Activated CD8-positive, alpha-beta memory T cell treated with anti-CD3 and anti-CD28 coated beads, Interleukin-2, amount 50 U/mL, for 24 hours (primary cell): ENCODE measurements around the gene FMN1.

Experiments used
- DNase-seq: peaks from one replicate; pipeline ENCODE4 v3.0.0-alpha.2; 2020; ENCODE audit errors: extremely low read depth

FMN1 gene

DNA sequence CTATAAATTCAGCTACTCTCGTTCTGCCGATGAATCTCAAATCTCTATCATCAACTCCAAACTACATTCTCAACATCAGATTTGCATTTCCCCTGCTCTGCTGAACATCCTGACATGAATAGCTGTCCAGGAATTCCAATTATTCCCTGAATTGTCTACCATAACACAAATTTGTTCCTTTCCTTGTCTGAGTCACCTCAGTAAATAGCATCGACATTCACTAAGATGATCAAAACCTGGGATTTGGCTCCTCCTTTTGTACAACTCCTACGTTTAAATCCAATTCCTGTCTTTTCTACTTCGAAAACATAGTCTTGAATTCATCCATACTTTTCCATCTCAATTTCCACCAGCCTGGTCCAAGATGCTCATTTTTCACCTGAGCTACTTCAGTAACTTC is 369.7 kb downstream of the FMN1 start:
- no peak for DNase-seq

DNA sequence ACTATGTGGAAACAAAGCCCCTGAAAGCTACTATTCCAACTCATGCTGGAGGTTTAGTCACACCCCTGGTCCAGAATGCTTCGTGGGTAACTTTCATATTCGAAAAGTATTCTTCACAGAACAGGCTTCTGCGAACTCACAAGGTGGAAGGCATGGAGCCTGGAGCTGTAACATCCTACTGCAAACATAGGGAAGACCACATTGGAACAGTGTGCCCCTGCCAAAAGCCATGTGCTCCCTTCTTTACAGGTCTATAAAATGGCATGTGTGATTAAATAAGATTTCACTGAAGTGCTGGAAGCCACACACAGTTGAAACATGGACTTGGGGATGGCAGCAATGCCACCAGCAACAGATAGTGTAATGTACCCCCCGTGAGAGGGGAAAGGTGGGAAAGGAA is 370.8 kb downstream of the FMN1 start:
- DNase-seq, result no peak

DNA sequence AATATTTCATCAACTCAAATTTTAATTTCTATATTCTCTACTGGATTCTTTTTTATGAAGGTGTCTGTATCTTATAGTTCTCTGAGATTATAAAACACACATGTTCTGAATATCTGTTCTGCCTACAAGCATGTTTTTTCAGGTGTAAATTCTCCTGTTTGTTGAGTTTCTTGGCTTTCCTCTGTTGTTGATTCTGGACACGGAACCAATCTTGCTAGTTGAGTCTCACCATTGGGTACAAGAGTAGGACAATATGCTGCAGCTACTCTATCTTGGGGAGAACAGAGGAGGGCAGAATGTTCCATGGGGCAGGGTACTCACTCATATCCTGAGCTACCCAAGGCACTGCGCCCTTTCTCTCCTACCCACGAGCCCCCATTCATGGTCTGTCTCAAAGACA is 371.8 kb downstream of the FMN1 start:
- DNase-seq, result no peak

DNA sequence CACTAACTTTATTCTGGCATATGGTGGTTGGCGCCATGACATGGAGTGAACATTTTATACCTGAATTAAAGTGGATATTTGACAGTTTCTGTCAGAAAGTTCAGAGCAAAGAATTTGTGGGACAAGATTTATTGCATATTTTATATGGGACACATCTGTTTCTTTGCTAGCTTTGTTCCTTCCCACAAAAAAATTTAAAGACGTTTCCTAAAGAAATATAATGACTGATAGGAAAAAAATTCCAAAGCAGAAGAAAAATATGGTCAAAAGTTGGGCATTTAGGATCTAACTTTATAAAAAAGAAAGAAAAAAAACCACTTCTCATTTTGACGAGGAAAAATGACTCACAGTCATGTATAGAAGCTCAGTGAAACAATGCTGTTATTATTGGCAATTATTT is 375.1 kb downstream of the FMN1 start:
- no peak for DNase-seq

DNA sequence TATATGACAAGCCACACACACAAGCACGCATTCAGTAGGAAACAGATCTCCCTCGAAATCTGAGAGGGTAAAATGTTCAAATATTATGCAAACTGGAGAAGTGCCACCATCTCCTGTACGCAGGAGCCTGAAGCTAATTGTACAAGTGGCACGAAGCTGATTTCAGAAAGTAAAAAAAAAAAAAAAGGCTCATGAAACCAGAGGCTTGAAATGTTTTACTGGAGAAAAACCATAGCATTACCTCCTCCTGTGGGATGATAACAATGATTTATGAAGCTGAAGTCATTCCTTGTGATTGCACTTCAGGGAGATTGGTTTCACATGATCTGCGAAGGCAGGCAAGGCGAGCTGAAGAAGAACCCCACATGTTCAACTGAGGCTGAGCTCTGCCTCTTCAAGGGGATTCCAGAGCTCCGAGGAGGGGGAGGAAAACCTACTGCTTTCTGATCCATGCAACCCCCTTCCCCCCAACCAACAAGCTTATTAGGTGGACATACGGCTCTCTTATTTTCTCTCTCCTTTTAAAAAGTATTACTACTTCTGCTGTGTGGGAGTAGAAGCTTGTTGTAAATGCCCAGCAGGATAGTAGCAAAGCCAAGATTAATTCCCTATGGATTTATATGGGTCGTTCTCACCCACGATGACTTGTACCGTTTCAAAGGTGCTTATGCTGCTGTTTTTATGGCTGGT is 375.6 kb downstream of the FMN1 start:
- DNase-seq, result no peak

DNA sequence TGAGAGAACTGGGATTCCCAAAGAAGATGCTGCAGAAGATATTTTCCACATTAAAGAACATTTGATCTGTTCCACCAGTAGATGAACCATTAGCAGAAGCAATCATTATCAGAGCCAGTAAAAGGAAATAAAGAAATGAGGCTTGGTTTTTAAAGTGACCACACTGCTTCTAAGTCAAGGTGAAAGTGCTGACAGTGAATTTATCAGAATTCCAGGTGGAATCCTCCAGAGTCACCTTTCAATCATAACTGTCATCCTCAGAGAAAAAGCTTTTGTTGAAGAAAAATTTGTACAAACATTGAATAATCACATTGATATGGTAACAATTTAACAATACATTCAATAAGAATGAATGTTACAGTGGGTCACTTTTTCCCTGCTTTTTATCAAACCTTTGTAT is 376.9 kb downstream of the FMN1 start:
- no peak for DNase-seq

DNA sequence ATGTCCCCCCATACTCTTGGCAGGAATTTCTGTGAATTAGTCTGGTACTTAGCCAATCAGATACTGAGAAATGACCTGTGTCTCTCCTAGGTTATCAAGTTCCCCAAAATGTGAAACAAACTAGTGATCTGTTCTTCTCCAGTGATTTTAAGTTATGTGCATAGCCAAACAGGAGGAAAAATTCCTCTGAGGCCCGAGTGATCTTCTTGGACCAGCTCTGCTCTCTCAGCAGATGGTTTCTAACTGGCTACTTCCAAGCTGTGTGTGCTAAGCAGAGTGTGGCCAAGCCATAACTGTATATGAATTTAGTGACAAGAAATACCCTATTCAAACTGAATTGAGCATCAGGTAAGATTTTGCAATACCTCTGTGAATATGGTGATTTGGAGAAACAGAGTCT is 387.2 kb downstream of the FMN1 start:
- no peak for DNase-seq

DNA sequence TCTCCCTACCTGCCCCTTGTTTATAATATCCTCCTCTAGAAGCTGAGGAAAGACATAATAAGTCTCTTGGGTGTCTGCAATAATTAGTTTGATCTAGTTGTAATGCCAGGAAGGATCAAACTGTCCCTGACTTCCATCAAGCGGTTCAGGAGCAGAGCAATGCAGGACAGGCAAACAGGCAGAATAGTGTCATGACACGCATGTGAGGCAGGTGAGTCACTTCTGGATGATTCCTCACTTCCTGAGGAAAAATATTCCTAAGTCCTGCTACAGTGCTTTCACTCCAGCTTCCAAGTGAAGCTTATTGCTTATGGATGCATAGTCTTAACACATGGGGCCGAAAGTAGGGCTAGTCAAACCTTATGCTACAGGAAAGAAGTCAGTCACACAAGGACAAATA is 390.9 kb downstream of the FMN1 start:
- DNase-seq, result no peak

DNA sequence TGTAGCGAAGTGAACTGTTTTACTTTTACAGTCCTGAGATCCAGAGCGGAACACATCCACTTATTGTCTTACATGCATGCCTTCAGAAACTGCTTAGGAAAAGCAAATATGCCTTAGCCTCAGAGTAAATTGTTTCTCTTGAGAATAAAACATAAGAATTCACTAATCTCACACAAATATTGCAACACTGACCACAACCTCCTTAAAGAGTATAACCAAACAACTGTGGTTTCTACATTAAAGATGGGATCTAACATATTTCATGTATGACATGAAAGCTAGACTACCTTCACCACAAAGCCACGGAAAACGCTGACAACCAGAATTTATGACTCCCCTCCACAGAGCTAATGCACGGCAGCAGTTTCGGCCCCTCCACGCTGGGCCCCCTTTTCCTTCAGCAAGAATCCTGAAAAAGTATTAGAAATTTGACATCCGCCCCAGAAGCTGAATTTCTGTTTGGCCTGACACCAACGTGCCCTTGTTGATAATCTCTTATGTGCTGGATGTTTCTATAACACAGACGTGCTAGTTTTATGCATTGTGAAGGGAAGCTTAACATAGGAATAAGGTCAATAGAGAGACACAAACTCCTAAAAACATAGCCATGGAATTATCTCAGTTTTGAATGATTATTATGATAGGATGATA is 392.1 kb downstream of the FMN1 start:
- no peak for DNase-seq

DNA sequence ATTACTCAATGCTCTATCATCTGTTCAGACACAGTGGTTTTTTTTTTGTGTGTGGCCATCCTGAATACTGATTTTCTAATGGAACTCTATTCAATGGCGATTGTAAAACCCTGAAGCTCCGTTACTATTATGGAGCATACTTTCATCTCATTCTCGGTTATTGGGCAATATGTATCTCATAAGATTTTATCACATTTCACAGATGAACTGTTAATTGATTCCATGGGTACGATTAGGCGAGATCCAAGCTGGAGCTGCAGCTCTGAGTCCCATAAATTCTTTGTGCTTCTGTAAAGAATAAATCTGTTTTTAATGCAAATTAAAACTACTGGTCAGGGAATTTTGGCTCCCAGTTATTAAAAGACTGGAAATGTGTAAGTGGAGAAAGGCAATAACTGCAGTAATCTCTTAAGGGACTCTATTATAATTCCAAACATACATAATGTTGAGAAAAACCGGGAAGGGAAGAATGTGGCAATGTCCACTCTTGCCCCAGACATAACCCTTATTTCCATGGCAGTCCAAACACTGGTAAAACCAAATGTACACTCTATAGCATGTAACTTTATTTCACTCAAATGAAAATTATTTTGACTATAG is 394.5 kb downstream of the FMN1 start:
- DNase-seq, result no peak

DNA sequence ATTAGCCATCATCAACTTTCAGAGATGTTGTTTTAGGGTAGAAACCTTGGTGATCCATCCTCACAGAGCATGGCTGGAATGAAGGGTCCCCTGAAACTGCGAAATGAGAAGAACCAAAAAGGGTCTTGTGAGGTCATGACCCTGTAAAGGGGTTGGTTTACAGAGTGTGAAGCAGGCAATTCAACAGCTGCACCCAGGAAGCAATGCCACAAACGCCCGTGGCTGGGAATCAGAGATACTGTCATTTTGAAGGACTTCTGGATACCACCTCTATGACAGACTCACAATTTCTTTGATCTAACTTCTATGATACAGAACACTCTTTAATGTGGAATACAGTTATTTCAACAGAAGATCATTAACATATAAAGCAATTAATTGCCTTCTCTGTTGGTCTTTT is 397.7 kb downstream of the FMN1 start:
- no peak for DNase-seq

DNA sequence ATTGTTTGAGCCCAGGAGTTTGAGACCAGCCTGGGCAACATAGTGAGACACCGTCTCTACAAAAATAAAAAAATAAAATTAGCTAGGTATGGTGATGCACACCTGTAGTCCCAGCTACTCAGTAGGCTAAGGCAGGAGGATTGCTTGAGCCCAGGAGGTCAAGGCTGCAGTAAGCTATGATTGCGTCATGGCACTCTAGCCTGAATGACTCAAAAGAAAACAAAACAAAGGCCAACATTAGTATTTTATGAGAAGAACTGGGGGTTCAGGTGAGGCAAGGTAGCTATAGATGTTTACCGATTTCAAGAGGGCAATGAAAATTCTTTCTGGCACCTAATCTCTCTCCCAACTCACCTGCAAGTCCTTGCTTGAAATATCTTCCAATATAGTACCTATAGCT is 399.5 kb downstream of the FMN1 start:
- DNase-seq, result no peak

DNA sequence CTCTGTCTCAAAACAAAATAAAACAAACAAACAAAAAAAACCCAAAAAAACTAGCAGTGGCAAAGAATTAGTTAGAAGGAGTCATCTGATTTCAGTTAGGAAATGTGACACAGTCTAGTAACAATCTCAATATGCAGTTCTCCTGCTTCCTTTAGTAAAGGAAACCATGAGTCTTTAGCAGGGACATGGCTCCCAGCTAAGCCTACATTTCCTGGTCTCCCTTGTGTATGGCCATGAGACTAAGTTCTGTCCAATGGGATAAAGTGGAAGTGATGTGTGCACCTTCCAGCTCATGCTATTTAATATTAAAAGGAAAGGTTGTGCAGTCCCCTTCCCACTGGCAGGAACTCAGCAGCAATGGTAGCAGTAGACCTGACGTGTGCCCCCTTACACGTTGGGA is 402.1 kb downstream of the FMN1 start:
- no peak for DNase-seq

DNA sequence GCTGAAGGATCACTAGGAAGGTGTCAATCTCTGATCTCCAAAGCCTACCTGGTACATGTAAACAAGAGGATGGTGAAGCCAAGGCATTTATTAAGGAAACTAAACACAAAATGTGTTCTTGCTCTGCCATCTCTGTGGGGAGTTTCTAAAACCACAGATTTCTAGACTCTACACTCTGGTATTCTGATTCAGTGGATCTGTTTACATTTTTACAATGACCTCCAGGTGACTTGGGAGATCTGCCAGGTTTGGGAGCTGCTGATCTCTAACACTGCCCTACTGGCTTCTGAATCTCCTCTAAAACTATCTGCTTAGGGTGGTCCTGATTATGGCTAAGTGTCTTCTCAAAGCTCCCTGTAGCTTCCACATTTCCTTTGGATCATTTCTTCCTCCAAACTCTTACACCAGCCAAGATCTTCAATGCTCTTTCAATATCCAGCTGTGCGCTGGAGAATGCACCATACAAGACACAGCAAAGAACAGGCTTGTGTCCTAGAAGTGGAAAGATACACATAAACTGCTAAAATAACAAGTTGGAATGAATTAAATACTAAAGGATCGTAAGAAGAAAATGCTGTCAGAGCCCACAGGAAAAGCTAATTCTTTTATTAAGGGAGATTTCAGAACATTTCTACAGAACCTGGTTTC is 404.0 kb downstream of the FMN1 start:
- no peak for DNase-seq

DNA sequence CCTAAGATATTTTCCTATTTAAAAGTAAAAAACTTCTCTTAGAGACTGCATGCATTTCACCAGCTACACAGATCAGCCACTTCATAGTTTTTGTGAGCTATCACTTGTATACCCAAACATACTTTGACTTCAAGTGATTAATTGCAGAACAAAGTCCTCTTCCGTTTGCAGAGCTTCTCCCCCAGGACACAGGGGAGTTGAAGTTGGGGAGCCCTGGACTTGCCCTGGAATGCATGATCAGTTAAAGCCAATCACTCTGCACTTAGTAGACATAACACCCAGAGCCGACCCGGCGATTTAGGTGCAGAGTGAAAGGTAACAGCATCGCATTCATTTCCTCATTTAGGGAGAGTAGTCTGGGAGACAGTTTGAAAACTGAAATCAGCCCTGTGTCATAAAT is 406.6 kb downstream of the FMN1 start:
- DNase-seq, result no peak

DNA sequence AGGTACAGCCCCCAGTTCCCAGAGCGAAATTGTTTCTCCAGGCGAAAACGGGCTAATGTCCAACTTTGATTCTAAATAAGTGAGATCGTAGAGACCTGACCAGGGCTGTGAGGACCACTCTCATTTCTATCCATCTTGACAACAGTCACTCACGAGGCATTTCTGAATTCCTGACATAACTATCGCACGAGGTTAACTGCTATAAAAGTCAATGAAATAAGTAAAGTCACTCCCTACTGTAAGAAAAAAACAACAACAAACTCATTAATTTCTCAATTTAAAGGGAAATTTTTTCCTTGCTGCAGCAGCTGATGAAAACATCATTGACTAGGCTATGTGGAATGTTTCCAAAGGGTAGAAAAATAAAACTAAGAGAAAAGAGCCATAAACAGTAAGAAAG is 407.6 kb downstream of the FMN1 start:
- DNase-seq, result no peak

DNA sequence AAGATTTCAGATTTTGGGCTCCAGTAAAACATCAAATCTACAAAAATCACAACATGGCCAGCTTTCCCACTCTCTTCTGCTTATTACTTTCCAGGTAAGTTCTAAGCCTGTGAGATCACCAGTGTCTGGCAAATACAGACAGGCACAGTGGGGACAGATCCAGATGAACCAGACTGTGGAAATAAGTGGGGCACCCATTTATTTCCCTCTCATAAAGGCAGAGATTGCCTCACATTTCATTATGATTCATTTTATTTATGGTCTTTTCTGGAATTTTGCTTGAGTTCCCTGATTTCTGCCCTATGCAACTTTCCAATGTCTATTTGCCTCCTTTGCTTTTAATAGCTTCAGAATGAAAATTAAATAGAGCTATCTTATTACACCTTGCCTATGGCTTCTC is 409.9 kb downstream of the FMN1 start:
- no peak for DNase-seq

DNA sequence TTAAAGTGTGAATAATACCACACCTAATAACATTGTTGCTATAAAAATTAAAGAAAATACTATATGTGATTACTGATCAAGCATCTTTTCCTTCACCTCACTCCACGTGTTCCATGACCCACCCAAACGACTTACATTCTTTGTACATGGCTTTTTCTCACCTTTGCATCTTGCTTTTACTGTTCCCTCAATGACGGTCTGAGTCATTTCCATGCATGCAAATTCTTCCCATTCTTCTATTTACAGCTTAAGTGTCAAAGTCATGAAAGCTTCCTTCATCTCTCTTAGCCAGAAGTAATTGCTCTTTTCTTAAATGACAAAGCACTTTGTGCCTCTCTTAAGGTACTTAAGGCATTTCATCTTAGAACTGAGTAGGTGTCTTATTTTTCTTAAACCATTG is 412.7 kb downstream of the FMN1 start:
- no peak for DNase-seq

DNA sequence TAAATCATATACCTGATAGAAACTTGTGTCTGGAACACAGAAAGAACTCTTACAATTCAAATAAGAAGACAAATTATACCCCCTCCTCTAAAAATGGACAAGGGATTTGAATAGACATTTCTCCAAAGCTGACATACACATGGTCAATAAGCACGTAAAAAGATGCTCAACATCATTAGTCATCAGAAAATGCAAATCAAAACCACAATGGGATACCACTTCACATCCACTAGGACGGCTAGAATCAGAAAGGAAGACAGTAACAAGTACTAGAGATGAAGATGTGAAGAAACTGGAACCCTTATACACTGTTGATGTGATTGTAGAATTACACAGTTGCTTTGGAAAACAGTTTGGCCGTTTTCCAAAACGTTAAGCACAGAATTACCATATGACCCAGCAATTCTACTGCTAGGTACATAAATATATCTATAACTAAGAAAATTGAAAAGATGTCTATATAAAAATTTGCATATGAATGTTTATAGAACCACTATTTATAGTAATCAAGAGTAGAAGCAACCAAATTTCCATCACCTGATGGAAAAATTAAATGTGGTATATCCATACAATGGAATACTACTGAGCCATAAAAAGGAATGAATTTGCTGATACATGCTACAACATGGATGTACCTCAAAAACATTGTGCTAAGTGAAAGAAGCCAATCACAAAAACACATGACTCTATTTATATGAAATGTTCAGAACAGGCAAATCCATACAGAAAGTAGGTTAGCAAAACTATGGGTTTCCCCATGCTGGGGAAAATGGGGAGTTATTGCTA is 415.9 kb downstream of the FMN1 start:
- no peak for DNase-seq

DNA sequence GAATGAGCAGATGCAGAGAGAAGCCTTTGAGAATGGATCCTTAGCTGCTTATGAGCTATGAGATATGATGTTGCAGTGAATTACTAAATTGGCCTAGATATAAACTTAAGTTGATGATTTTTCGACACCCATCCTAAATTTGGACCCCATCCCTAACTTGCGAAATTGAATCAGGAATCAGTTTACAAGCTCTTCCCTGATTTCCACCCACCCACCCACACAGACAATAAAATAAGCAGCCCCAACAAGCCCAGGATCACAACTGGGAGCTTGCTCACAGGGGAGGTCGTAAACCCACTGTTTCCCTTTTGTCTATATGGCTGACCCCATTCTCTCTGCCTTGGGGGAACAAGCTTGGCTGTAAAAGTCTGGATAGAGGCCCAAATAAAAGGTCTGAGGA is 419.4 kb downstream of the FMN1 start:
- no peak for DNase-seq

DNA sequence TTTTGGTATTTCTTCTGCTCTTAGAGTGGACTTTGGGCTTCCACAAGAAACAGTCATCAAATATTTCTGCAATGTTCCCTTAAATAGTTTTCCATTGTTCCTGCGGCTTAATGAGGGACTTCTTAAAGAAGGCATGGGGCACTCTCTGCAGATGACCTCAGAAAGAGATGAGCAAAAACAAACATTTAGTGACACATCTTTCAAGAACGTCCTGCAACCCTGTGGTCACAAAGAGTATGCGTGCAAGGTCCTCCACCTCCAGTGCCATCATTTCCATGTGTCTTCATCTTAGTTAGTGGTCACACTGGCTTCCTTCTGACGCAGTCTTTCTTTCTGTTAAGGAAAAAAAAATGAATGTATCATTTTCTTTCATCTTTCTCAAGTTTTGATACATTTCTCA is 420.5 kb downstream of the FMN1 start:
- DNase-seq, result no peak

DNA sequence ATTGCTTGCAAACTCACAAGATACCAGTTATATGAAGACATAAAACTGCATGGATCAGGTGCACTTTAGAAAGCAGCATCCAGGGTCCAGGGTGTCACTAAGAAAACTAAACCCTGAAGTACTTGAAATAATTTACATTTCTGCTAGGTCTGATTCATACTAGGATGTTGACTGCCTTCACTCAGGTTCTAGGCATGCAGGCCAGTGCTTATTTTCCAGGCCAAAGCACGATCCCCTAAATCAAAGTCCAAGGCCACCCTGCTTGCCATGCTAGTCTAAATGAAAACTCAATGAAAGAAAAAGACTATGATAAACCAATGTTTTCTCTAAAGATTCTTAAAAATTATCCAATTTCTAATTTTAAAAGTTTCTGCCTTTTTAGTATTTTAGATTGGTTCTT is 427.3 kb downstream of the FMN1 start:
- no peak for DNase-seq
